OCI-LY1 (cell line): ENCODE data around the gene CDC37.
A peak's percentile ranks its signal among the peaks of the same experiment; 100 is the strongest.

Experiments
- H2AFZ ChIP-seq: fragments of 200-600 bp; sonication (generic), shearing (Covaris generic); 2 replicates; pipeline ENCODE4 v1.6.0; 2014; ENCODE audit warnings: antibody characterized with exemption, mild to moderate bottlenecking, low read length
- H3F3A ChIP-seq: fragments of 200-600 bp; sonication (generic), shearing (Covaris generic); 2 replicates; pipeline ENCODE4 v1.6.0; 2014; ENCODE audit warnings: mild to moderate bottlenecking, antibody characterized with exemption, low read length, moderate library complexity; ENCODE audit not compliant: insufficient read depth
- H3K27ac ChIP-seq: fragments of 200-600 bp; sonication (generic); 2 replicates; pipeline ENCODE4 v1.5.1; 2014; ENCODE audit warnings: low read length, mixed run types, mild to moderate bottlenecking, low read depth; ENCODE audit not compliant: poor library complexity, severe bottlenecking
- H3K27me3 ChIP-seq: fragments of 200-600 bp; sonication (generic); 2 replicates; pipeline ENCODE4 v1.6.0; 2014; ENCODE audit warnings: antibody characterized with exemption, mild to moderate bottlenecking, low read length, moderate library complexity; ENCODE audit not compliant: insufficient read depth
- H3K36me3 ChIP-seq: fragments of 200-600 bp; sonication (generic); 2 replicates; pipeline ENCODE4 v1.6.1; 2014; ENCODE audit warnings: mild to moderate bottlenecking, antibody characterized with exemption, low read length, moderate library complexity, mixed read lengths; ENCODE audit not compliant: insufficient read depth
- H3K4me1 ChIP-seq: fragments of 200-600 bp; sonication (generic); 2 replicates; pipeline ENCODE4 v1.5.1; 2014; ENCODE audit warnings: mild to moderate bottlenecking, low read length, moderate library complexity; ENCODE audit not compliant: insufficient read depth, severe bottlenecking
- H3K4me2 ChIP-seq: fragments of 200-600 bp; sonication (generic), shearing (Covaris generic); 2 replicates; pipeline ENCODE4 v1.6.1; 2014; ENCODE audit warnings: low read length
- H3K4me3 ChIP-seq: fragments of 200-600 bp; sonication (generic); 2 replicates; pipeline ENCODE4 v1.5.1; 2014; ENCODE audit warnings: low read length, low read depth, mild to moderate bottlenecking, mixed read lengths; ENCODE audit not compliant: poor library complexity, severe bottlenecking
- H3K79me2 ChIP-seq: fragments of 200-600 bp; shearing (Covaris generic); 2 replicates; pipeline ENCODE4 v1.6.1; 2016; ENCODE audit warnings: mixed run types, low read length, mixed read lengths; ENCODE audit not compliant: insufficient read depth
- H3K9ac ChIP-seq: fragments of 200-600 bp; sonication (generic), shearing (Covaris generic); 2 replicates; pipeline ENCODE4 v1.6.1; 2014; ENCODE audit warnings: mild to moderate bottlenecking, low read length, mixed read lengths
- H3K9me2 ChIP-seq: fragments of 200-600 bp; sonication (generic), shearing (Covaris generic); 2 replicates; pipeline ENCODE4 v1.6.1; 2014; ENCODE audit warnings: low read depth, mild to moderate bottlenecking, low read length, mixed read lengths
- H3K9me3 ChIP-seq: fragments of 200-600 bp; shearing (Covaris generic); 2 replicates; pipeline ENCODE4 v1.6.1; 2014; ENCODE audit warnings: low read length, mixed read lengths
- H4K20me1 ChIP-seq: fragments of 200-600 bp; sonication (generic), shearing (Covaris generic); 2 replicates; pipeline ENCODE4 v1.6.0; 2016; ENCODE audit warnings: mild to moderate bottlenecking, low read length; ENCODE audit not compliant: insufficient read depth
- EZH2 ChIP-seq: fragments of 200-600 bp; sonication (generic), shearing (Covaris generic); IDR thresholded peaks from 2 replicates; pipeline ENCODE4 v1.8.0; 2017; ENCODE audit warnings: borderline replicate concordance, mixed run types, mild to moderate bottlenecking, antibody characterized with exemption, low read length, moderate library complexity, mixed read lengths
- TF ChIP-seq, protein P1 (sequence below): fragments of 200-600 bp; sonication (generic), shearing (Covaris generic); IDR thresholded peaks from 2 replicates; pipeline ENCODE4 v1.5.1; 2017; ENCODE audit warnings: mild to moderate bottlenecking, antibody characterized with exemption, low read length, moderate library complexity, mixed read lengths

Gene CDC37

DNA sequence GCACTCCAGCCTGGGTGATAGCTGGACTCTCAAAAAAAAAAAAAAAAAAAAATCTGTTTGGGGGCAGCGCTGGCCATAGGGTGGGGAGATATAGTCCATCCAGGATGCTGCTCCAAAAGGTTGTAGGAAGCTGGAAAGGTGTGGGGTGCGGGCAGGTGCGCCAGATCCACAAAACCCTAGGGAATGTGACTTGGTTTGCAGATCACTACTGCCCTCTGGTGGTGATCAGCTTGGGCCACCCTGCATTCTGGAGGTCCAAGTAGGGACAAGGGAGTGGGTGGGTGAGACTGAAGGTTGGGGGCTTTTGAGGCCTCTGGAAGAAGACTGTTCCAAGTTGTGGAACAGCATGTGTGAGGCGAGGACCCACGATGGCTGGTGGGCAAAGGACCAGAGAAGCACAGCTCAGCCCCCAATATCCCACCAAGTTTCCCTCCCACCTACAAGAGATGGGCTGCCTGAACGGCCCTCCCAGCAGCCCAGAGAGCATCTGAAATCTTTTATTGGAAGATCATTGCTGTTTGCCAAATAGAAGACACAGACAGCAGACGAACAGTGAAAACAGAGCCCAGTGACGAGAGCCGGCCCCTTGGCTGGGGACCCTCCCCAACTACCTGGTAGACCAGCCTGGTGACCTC, 12.6 kb downstream of the CDC37 start:
- Histone ChIP-seq H3K36me3 (peaks cover 42% of the 10 kb centered on the region), H3K4me3 (no peak overlapping the region), H3K4me1 (peaks cover 2% of the 10 kb centered on the region)

DNA sequence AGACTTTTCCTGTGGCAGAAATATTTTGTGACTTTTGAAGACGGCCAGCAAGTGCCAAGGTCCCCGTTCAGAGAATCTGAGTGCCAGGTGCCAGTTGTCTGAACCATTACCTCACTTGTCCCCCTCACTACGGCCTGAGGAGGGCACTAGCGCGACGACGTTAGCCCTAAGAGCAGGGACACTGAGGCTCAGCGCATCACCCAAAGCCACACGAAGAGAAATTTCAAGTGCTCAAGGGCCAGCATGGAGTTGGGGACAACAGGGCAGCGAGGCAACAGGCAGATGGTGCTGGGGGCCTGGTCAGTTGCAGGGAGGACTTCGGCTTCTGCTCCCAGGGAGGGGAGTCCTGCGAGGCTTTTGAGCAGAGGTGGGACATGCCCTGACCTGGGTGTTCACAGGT, 13.5 kb downstream of the CDC37 start:
- Histone ChIP-seq H3F3A (no peaks in the 10 kb centered on the region), H3K27ac (no peak overlapping the region), H3K27me3 (no peaks in the 10 kb centered on the region), H2AFZ (no peak overlapping the region), H3K9ac (no peak overlapping the region), H3K79me2 (no peaks in the 10 kb centered on the region), H3K4me3 (no peak overlapping the region), H3K36me3 (peaks cover 36% of the 10 kb centered on the region), H3K9me3 (no peaks in the 10 kb centered on the region), H3K4me2 (no peak overlapping the region), H3K9me2 (no peaks in the 10 kb centered on the region), H4K20me1 (no peaks in the 10 kb centered on the region), H3K4me1 (peaks cover 2% of the 10 kb centered on the region)
- TF ChIP-seq, protein P1, sequence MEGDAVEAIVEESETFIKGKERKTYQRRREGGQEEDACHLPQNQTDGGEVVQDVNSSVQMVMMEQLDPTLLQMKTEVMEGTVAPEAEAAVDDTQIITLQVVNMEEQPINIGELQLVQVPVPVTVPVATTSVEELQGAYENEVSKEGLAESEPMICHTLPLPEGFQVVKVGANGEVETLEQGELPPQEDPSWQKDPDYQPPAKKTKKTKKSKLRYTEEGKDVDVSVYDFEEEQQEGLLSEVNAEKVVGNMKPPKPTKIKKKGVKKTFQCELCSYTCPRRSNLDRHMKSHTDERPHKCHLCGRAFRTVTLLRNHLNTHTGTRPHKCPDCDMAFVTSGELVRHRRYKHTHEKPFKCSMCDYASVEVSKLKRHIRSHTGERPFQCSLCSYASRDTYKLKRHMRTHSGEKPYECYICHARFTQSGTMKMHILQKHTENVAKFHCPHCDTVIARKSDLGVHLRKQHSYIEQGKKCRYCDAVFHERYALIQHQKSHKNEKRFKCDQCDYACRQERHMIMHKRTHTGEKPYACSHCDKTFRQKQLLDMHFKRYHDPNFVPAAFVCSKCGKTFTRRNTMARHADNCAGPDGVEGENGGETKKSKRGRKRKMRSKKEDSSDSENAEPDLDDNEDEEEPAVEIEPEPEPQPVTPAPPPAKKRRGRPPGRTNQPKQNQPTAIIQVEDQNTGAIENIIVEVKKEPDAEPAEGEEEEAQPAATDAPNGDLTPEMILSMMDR, result peak; percentile 54
- TF ChIP-seq EZH2, result no peak

More for the DNA sequence above, 12.6 kb downstream of the CDC37 start:
- no peaks in the 10 kb centered on the region for H3K9me3 ChIP-seq
- H3K9ac ChIP-seq, result no peak overlapping the region
- no peaks in the 10 kb centered on the region for H3K27me3 ChIP-seq
- H3K9me2 ChIP-seq, result no peaks in the 10 kb centered on the region
- TF ChIP-seq, protein P1, result peak; percentile 86
- no peak for TF ChIP-seq EZH2
- H3K79me2 ChIP-seq, result no peaks in the 10 kb centered on the region
- H3F3A ChIP-seq, result no peaks in the 10 kb centered on the region
- H3K4me2 ChIP-seq, result no peak overlapping the region
- H2AFZ ChIP-seq, result no peak overlapping the region
- H3K27ac ChIP-seq, result no peak overlapping the region
- H4K20me1 ChIP-seq, result no peaks in the 10 kb centered on the region

DNA sequence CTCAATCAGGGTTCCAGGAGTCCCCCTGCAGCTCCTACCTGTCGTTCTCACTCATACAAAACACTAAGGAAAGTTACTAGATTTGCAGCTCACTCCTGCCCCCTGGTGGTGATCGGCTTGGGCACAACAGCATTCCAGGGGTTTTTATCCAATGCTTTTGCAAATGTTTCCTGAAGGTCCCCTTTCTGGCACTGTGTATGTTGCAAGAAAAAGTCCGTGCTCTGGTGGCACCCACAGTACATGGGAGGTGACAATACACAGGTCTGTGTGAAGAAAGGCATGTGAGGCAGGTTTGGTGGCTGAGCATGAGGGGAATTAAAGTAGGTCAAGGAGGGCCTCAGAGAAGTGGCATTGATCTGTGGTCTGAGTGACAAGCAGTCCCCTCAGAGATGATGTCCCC, 14.4 kb downstream of the CDC37 start:
- Histone ChIP-seq H3K4me3 (no peak overlapping the region), H3K9me2 (no peaks in the 10 kb centered on the region), H3K36me3 (peaks cover 33% of the 10 kb centered on the region), H3F3A (no peaks in the 10 kb centered on the region), H3K9me3 (no peaks in the 10 kb centered on the region), H3K9ac (no peak overlapping the region), H3K4me2 (no peak overlapping the region), H3K27ac (no peak overlapping the region), H3K27me3 (no peaks in the 10 kb centered on the region), H4K20me1 (no peaks in the 10 kb centered on the region), H3K4me1 (peaks cover 2% of the 10 kb centered on the region), H2AFZ (no peak overlapping the region), H3K79me2 (no peaks in the 10 kb centered on the region)
- no peak for TF ChIP-seq EZH2
- TF ChIP-seq, protein P1, result peak; percentile 99
